HL-60/S4 treated with retinoic acid at 250 ng/mL for 4 days and 3 days (cell line): ENCODE data around the gene NIPAL3.

Experiments
- in situ Hi-C: fragments of 300-500 bp; cut with MboI; formaldehyde crosslinking; loops from 2 replicates; pipeline ENCODE4 v1.7.0; 2022; ENCODE audit warnings: low sequenced_read_pairs

Gene NIPAL3

GRCh38 chr1:24415334-24415909 lies at the start of gene NIPAL3:
NIPAL3 (plus strand) TSS chr1:24415802; CDS start chr1:24419548, 3,746 bp downstream.
- in situ Hi-C loops: no loop called here

- in situ Hi-C loops: no loop called here
These were observed 48.9 kb upstream of the NIPAL3 start for GRCh38 chr1:24366707-24367106.

- in situ Hi-C loops: no loop called here
These were observed 46.4 kb upstream of the NIPAL3 start for GRCh38 chr1:24369199-24369598.

- in situ Hi-C loops: no loop called here
These were observed 45.8 kb upstream of the NIPAL3 start for GRCh38 chr1:24369801-24370200.

GRCh38 chr1:24373044-24373443 lies 42.6 kb upstream of the NIPAL3 start:
- in situ Hi-C loops: no loop called here

GRCh38 chr1:24373710-24374109 lies 41.9 kb upstream of the NIPAL3 start:
- in situ Hi-C loops: no loop called here

- in situ Hi-C loops: no loop called here
These were observed 40.5 kb upstream of the NIPAL3 start for GRCh38 chr1:24374891-24375786.

- in situ Hi-C loops: no loop called here
These were observed 35.8 kb upstream of the NIPAL3 start for GRCh38 chr1:24379733-24380315.

- in situ Hi-C loops: no loop called here
These were observed 35.1 kb upstream of the NIPAL3 start for GRCh38 chr1:24380508-24380907.

GRCh38 chr1:24381256-24381655 lies 34.3 kb upstream of the NIPAL3 start:
- in situ Hi-C loops: no loop called here

GRCh38 chr1:24382165-24382577 lies 33.4 kb upstream of the NIPAL3 start:
- in situ Hi-C loops: no loop called here

GRCh38 chr1:24383381-24383940 lies 32.1 kb upstream of the NIPAL3 start:
- in situ Hi-C loops: no loop called here

GRCh38 chr1:24384251-24385090 lies 31.1 kb upstream of the NIPAL3 start:
- in situ Hi-C loops: no loop called here

- in situ Hi-C loops: no loop called here
These were observed 30.3 kb upstream of the NIPAL3 start for GRCh38 chr1:24385160-24385940.

GRCh38 chr1:24386241-24386640 lies 29.4 kb upstream of the NIPAL3 start:
- in situ Hi-C loops: no loop called here

GRCh38 chr1:24386931-24387330 lies 28.7 kb upstream of the NIPAL3 start:
- in situ Hi-C loops: no loop called here

- in situ Hi-C loops: no loop called here
These were observed 27.9 kb upstream of the NIPAL3 start for GRCh38 chr1:24387636-24388175.

GRCh38 chr1:24388331-24388885 lies 27.2 kb upstream of the NIPAL3 start:
- in situ Hi-C loops: no loop called here

GRCh38 chr1:24389231-24389678 lies 26.3 kb upstream of the NIPAL3 start:
- in situ Hi-C loops: no loop called here
